ENCODE data around the gene ZER1.
A peak's percentile ranks its signal among the peaks of the same experiment; 100 is the strongest.
"Not testable (repeated sequence)": the region's sequence is repeated elsewhere in the genome, so short reads cannot be mapped to it uniquely, and the experiment has no call there.

ZER1 gene

DNA sequence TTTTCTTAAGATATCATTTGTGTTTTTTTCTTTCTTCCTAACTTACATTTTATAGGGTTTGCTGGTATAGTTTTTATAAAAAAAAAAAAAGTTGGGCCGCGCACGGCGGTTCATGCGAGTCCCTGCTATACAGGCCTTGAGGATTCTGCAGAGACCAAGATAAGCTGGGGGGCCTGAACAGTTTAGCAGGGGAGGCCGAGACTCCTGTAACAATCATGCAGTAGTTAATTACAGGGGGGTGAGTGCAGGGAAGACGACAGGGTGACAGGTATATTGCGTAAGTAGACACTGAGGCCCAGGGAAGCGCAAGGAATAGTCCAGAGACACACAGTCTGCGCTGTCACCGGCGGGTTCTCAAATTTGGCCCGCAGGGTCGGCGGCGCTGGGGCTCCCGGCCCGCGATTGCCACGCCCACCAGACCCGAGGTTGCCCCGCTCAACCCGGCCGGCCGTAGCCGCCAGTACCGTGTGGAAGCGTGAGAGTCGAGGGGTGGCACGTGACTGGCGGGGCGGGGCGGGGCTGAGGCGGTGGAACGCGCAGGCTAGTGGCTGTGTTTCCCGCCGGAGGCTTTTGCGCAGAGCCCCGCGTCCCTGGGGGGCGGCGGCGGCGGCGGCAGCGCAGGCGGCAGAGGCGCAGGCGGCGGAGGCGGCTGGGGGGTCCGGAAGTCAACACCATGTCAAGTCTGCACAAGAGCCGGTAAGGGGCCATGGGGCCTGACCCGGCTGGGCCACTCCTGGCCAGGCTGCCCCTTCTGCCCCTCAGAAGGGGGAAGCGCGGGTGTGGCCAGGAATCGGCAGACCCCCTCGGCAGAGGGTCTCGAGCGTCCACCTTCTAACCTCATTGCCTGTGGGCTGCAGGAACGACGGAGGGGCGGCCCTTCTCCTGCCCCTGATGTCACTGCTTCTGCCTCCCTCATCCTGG lies 15.2 kb upstream of the ZER1 start, which contains the start of gene TBC1D13:
TSS of gene TBC1D13 (plus strand) at position 573 of the 921 bp plus-strand sequence. CDS start at position 674, 101 bp downstream.
- no peak for FAIRE-seq

DNA sequence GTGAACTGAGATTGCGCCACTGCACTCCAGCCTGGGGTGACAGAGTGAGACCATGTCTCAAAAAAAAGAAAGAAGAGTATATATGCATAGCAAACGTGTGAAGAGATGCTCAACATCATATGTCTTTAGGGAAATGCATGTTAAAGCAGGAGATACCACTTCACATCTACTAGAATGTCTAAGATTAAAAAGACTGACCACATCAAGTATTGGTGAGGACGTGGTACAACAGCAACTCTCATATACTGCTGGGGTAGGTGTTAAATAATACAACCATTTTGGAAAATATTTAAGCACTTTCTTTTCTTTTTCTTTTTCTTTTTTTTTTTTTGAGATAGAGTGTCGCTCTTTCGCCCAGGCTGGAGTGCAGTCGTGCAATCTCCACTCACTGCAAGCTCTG lies 13.7 kb upstream of the ZER1 start:
- FAIRE-seq, result no peak

DNA sequence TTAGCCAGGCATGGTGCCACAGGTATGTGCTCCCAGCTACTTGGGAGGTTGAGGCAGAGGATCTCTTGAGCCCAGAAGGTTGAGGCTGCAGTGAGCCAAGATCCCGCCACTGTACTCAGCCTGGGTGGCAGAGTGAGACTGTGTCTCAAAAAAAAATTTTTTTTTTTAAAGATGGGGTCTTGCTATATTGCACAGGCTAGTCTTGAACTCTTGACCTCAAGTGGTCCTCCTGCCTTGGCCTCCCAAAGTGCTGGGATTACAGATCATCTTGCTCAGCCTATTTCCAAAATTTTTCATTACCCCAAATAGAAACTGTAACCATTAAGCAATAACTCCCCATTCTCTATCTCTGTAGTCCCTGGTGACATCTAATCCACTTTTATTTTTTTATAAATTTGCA lies 10.9 kb upstream of the ZER1 start:
- FAIRE-seq, result no peak

DNA sequence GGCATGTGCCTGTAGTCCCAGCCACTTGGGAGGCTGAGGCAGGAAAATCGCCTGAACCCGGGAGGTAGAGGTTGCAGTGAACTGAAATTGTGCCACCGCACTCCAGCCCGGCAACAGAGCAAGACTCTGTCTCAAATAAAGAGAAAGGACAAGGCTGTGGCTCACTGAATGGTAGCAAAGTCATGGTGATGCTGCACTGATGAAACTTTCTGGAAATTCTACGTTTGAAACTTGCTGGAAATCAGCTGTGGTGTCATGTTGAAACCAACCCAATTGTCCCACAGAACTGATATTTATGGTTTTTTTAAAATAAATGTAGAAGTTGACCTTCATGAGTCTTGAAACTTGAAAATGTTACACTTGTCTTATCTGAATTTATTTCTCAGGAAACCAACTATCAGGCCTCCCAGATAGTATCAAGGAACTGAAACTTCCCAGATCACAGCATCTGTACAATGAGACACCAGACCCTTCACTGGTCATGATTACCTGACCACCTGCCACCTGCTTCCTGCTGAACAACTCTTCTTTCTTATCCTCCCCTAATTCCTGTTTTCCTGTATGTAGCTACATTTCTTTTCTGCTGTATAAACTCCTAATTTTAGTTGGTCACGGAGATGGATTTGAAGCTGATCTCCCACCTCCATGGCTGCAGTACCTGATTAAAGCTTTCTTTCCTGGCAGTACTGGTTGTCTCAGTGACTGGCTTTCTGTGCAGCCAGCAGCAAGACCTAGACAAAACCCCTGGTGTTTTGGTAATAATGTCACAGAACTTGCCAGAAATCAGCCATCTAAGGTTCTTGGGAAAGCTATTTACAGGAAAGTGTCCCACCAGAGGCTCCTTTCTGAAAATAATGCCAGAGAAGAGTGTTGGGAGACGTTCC lies 9.7 kb upstream of the ZER1 start:
- no peak for FAIRE-seq

DNA sequence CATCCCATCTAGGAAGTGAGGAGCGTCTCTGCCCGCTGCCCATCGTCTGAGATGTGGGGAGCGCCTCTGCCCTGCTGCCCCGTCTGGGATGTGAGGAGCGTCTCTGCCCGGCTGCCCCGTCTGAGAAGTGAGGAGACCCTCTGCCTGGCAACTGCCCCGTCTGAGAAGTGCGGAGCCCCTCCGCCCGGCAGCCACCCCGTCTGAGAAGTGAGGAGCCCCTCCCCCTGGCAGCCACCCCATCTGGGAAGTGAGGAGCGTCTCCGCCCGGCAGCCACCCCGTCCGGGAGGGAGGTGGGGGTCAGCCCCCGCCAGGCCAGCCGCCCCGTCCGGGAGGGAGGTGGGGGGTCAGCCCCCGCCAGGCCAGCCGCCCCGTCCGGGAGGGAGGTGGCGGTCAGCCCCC lies 8.4 kb upstream of the ZER1 start:
- not testable (repeated sequence) for FAIRE-seq

DNA sequence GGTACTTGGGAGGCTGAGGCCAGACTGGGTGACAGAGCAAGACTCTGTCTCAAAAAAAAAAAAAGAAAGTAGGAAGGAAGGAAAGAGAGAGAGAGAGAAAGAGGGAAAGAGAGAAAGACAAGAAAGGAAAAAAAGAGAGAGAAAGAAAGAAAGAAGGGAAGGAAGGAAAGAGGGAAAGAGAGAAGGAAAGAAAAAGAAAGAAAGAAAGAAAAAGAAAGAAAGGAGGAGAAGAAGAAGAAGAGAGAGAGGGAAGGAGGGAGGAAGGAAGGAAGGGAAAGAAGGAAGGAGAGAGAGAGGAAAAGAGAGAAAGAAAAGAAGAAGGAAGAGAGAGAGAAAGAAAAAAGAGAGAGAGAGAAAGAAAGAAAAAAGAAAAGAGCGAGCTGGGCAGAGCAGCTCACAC lies 3.1 kb upstream of the ZER1 start:
- no peak for FAIRE-seq

DNA sequence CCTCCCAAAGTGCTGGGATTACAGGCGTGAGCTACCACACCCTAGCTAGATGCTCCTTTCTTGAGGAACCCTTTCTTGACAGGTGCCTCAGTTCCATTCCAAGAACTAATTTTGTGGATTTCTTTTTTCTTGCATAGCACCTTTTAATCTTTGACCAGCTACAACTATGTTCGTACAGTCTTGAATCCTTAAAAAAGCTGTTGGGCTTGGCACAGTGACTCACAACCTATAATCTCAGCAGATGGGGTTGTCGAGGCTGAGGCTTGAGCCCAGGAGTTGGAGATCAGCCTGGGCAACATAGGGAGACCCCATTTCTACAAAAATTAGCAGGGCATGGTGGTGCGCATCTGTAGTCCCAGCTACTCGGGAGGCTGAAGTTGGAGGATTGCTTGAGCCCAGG lies 1.3 kb upstream of the ZER1 start:
- FAIRE-seq, result no peak

DNA sequence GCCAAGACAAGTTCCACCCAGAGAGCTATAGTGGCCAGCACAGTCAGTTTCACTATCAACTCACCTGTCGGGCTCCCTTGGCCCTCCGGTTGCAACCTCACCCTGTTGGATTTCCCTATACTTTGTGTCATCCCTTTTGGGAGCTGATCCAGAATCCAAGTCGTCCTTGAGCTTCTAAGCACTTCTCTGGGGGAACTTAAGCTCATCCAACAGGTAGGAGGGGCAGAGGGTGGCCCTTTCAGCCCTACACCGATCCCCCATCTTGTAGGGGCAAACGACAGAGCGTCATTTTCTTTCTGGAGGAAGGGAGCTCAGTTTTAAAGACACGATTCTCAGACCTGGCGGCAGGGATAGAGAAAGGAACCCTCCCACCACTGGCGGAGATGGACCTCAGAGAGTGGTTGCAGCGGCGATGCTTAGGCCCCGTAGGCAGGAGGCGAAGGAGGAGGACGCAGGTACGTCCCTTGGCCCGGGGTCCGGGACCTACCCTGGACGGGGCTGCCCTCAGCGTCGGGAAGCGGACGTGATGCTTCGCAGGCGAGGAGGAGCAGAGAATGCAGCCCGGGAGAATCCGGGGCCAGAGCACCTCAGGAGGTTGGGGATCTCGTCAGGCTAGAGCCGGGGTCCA lies 519 bp downstream of the ZER1 start:
- FAIRE-seq, result no peak

DNA sequence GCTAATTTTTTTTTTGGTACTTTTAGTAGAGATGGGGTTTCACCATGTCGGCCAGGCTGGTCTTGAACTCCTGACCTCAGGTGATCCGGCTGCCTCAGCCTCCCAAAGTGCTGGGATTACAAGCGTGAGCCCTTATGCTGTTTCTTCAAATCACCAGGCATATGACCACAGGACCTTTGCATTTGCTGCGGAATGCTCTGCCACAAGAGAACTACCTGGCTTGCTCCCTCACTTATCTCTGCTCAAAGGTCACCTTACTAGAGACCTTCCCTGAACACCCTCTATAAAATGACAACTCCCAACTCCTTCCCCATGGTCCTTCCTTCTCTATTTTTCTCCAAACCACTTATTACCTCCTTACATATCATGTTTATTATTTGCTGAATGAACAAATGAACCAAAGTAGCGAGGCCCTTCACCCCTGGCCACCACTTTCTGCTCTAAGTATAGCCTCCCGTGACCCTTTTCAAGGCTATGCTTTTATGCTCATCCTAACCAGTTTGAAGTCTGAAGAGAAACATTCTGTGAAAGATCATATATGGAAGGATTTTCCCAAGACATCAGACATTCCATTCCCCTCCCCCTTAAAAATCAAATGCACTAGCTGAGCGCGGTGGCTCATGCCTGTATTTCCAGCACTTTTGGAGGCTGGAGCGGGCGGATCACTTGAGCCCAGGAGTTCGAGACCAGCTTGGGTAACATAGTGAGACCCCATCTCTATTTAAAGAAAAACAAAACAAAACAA lies 1.3 kb downstream of the ZER1 start:
- FAIRE-seq, result no peak

DNA sequence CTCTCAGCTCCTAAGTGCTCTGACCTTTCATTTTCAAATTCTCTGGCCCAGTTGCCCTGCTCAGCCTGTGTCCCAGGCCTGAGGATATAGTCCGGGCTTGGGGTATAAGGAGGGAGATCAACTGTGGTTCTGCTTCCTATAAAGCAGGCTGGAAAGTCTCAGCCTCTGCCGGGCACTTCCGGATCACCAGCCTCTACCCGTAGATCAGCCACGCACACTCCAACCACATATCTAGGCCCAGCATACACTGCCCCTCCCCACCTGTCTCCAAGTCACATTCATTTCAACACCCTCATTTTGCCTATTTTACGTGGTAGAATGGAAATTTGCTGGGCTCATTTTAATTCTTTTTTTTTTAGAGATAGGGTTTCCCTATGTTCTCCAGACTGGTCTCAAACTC lies 3.1 kb downstream of the ZER1 start:
- FAIRE-seq, result no peak

DNA sequence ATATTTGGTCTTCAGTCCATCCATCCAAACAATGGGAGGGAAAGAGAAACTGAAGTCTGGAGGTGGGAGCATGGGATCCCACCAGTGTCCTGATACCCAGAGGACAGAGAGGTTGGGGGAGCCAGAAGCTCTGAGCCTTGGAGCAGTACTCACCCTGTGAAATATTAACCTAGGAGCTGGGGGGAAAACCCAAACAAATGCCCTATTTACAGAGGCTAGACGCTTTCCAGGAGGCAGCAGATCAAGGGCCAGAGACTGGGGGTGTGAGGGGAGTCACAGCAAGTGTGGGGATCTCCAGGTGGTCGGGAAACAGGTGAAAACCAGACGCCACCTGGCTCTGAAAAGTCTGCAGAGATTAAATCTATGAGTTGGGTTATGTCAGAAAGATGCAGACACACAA lies 6.2 kb downstream of the ZER1 start:
- no peak for FAIRE-seq

DNA sequence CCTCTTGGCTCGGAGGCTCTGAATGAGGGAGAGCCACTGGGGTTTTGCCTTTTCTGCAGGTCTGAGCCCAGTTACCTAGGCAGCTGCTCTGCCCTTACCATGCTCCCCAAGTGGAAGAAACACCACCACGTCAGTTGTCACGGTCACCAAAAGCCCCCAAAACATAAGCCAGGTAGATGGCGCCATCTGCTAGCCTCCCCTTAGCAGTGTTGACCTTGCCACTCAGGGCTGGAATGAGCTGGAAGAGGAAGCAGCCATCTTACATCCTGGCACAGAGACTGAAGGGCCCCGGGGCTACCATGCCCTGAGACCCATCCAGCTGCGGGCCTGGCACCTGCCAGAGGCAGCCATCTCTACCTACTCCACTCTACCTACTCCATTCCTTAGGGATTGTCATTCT lies 7.4 kb downstream of the ZER1 start:
- no peak for FAIRE-seq

DNA sequence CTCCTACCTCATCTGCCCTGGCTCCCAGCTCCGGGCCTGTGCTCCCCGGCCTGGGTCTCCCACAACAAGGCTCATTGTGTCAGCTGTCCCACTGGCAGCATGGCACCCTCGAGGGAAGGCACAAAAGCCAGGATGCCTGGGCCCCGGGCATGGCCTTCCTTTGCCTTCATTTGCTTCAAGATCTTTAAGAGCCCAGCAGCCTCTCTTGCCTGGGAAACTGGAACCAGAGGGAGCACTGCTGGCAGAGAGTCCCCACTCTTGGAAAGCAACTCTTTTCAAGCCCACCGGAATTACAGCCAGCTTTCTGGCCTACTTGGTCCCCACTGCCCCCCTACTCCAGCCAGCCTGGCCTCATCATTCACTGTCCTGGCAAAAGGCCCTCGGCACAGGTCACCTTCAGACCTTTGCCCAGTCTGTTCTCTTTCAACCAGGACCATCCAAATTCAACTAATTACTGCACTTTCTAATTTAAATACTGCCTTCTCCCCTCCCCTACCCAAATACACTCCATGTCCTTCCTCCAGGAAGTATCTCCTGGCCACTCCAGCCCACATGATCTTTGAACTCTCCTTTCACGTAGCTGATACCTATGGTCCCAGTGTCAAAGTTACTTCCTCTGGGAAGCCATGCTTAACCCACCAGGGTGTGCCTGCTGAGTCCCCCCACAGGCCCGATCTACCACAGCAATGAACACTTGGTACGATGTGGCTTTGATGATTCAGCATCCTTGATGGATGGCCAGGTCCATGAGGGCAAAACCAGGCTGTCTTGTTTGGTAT lies 8.9 kb downstream of the ZER1 start:
- FAIRE-seq, result no peak

DNA sequence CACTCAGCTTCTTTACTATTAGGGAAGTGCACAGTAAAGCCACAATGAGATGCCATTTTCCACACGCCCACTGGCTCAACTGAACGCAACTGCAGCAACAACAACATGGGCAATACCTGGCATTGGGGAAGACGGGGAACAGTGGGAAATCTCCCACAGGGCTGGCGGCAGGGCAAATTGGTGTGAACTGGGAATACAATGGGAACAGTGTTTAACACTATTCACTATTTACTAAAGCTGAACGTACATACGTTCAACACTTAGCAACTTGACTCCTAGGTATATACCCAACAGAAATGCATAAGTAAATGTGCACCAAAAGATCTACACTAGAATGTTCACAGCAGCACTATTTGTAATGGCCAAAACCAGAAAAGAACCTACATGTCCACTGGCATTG lies 14.1 kb downstream of the ZER1 start:
- no peak for FAIRE-seq

DNA sequence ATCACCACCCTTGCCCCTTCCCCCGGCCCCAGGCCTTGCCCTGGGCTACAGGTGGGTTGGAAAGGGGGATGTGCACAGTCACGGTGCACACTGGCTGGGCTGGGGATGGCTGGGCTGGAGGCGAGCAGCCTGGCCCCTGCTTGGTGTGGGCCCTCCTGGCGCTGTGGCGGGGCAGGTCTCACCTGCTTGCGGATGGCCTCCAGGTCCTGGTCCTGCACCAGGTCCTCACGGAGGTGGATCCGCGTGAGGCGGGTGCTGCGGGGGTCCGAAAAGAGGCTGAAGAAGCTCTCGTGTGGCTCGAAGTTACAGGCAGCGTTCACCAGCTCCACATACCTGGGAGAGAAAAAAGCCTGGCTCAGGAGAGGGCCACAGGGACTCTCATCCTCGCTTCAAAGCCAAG lies 18.1 kb downstream of the ZER1 start:
- no peak for FAIRE-seq

DNA sequence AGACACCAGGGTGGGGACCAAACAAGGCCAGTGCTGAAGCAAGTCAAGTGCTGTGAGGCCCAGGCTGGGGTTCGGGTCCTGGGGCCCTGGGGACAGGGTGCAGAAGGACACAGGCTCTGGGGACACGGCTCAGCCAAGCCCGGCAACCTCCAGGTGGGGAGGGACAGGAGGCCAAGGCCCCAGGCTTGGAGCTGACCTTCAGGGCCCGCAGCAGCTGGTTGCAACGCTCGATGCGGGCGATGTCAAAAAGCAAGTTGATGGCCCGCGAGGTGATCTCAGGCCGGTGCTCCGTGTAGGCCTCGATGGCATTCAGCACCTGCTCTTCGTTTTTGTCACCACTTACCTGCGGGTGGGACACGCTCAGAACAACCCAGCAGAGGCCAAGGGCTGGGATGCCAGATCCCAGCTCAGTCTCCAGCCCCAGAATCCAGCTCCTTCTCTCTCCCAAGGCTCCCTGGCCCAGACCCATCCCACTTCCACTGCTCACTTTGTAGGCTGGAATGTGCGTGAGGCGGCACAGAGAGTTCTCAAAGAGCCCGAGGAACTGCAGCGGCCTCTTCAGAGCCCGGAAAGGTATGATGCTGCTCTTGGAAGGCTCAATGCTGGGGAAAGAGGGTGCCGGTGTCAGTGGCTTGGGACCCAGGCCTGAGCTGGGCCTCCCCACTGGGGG lies 20.7 kb downstream of the ZER1 start:
- FAIRE-seq, result no peak

DNA sequence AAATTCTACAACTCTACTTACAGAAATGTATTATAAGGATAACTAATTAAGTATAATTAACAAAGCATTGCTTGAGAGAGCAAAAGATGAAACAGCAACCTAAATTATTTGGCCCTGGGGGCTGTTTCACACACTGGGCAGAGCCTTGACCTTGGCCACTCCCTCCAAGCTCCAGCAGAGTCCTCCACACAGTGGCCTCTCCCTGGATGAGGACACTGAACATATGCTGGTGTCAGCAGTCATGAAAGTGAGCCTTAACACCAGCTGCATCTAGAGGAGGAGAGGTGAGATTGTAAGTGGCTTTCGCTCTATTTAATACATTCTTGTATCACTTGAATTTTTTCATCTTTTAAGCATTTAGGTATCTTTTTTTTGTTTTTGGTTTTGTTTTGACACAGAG lies 24.5 kb downstream of the ZER1 start:
- FAIRE-seq, result no peak

DNA sequence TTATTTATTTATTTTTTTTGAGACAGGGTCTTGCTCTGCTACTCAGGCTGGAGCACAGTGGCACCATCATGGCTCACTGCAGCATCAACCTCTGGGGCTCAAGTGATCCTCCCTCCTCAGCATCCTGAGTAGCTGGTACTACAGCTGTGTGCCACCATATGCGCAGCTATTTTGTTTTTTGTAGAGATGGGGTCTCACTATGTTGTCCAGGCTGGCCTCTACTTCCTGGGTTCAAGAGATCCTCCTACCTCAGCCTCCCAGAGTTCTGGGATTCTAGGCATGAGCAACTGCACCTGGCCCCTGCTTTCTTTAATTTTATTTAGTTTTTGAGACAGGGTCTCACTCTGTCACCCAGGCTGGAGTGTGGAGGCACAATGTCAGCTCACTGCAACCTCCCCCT lies 28.3 kb downstream of the ZER1 start:
- FAIRE-seq, result no peak

DNA sequence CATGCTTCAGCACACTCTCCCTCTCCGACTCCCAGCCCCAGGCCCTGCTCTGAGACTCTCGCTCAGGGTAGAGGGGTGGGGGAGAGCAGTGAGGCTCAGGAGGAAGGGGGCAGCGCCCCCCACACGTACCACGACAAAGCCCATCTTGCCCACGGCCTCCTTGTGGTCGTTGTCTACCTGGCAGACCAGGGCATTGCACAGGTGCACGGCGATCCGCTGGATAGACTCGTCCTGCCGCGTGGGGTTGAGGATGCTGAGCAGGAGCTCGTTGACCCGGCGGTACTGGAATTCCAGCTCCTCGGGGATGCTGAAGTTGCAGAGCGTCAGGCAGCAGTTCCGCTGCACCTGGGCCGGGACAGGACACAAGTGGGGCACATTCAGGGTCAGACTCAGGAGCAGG lies 29.3 kb downstream of the ZER1 start:
- FAIRE-seq, result no peak

DNA sequence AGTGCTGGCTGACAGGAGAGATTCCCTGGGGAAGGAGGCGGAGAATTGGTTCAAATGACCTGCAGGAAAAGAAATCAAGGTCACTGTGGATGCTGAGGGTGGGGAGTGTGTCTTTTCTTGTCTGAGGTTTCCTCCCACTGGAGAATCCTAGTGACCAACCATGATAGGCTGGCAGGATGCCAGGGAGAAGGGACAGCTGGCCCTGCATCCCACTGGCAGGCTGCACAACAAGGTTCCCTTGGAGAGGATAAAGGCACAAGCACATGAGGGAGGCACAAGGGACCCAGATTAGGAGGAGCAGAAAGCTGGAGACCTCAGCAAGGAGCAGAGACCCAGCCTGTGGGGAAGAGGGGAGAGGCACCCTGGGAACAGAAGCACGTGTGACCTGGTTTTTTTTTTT lies 36.4 kb downstream of the ZER1 start:
- FAIRE-seq, result no peak

DNA sequence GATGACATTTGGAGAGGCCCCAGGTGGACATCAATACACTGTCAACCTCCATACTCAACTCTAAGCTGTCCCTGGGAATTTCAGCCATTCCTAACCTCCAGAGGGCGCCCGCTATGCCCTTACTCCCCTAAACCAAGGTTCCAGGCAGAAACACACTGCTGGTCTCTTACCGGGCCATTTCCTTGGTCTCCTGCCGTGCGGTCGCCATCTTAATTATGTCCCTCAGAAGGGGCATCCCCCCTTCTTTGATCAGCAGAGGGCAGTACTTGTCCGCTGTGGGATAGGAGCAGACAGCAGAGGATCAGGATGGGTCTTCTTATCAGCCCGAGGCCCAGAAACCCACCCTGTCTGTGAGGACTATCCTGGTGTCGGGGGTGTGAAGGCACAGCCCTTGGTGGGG lies 38.5 kb downstream of the ZER1 start:
- peak; percentile 96 for FAIRE-seq
